ENCODE measurements around the gene RNF208.
"Not testable (repeated sequence)": the region's sequence is repeated elsewhere in the genome, so short reads cannot be mapped to it uniquely, and the experiment has no call there.

The RNF208 gene

GRCh38 chr9:137240318-137240840, 18.3 kb upstream of the RNF208 start:
- DNase-seq (ENCODE audit: low read depth): peak; percentile 68

DNA sequence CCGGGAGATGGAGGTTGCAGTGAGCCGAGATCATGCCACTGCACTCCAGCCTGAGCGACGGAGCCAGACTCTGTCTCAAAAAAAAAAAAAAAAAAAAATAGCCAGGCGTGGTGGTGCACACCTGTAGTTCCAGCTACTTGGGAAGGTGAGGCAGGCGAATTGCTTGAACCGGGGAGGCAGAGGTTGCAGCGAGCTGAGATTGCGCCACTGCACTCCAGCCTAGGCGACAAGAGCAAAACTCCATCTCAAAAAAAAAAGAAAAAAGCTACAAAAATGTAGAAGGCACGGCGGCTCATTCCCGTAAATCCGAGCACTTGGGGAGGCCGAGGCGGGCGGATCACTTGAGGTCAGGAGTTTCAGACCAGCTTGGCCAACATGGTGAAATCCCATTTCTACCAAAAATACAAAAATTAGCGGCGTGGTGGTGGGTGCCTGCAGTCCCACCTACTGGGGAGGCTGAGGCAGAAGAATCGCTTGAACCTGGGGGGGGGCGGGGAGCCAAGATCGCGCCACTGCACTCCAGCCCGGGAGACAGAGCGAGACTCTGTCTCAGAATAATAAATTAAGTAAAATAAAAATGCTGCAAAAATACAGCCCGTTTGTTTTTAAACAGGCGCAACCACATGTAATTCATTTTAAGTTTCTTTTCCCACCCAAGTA, 17.6 kb upstream of the RNF208 start:
- not testable (repeated sequence) for DNase-seq (ENCODE audit: low read depth)

DNA sequence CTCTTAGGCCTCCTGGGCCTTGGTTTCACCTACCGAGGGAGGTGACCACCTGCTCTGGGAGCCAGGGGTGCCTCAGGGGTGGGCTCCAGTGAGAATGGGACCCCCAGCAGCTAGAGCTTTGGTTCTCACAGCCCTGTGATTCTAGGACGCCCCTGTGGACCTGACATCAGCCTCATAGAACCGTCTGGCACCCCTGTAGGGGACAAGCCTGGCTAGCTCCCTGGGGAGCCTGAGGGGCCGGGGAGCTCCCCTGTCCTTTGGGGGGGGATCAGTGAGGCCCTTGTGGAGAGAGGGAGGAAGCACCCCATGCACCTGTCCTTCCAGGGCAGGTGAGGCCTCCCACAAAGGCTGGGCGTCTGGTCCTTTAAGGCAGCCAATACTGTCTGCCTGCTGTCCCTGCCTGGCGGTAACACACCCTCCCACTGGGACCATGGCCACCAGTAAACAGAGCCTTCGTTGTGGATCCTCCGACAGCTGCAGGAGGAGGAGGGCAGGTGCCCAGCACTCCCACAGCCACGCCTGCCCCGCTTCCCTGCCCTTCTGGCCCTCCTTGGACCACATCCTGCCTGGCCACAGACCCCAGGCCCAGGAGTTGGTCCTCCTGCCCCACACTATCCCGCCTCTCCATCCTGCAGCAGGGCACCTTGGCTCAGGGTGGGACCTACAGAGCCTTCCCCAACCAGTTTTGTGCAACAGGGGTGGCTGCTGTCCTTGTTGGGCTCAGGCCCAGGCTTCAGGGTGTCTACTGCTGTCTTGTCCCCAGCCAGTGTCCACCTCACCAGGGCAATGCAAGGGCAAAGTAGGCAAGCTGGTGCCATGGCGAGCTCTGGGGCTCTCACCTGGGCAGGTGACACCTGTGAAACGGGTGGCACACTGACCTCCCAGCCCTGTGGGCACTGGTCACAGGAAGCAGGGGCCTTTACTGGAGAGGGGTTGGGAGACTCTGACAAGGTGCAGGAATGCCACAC, 16.0 kb upstream of the RNF208 start:
- DNase-seq (ENCODE audit: low read depth): no peak

DNA sequence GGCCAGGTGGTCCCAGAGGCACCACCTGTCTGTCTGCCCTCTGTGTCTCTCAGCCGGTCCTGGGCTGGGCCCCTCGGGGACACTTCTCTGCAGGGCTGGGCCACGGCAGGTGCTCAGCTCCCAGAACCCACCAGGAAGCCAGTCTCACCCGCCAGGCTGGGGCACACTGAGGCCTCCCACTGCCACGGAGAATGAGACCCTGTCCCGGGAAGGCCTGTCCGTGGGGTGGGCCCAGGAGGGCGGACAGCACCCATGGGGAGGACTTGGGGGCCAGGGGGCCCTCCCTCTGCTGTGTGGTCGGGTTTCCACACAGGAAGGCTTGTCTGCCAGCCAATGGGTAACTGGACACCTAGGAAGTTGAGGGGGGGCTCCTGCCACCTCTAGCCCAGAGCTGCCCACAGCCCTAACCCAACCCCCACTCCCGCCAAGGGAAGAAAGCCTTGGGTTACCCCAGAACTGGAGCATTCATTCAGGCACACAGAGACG, 14.9 kb upstream of the RNF208 start:
- DNase-seq (ENCODE audit: low read depth): no peak

- DNase-seq (ENCODE audit: low read depth): peak; percentile 87
These were observed 14.3 kb upstream of the RNF208 start for GRCh38 chr9:137236238-137236935.

DNA sequence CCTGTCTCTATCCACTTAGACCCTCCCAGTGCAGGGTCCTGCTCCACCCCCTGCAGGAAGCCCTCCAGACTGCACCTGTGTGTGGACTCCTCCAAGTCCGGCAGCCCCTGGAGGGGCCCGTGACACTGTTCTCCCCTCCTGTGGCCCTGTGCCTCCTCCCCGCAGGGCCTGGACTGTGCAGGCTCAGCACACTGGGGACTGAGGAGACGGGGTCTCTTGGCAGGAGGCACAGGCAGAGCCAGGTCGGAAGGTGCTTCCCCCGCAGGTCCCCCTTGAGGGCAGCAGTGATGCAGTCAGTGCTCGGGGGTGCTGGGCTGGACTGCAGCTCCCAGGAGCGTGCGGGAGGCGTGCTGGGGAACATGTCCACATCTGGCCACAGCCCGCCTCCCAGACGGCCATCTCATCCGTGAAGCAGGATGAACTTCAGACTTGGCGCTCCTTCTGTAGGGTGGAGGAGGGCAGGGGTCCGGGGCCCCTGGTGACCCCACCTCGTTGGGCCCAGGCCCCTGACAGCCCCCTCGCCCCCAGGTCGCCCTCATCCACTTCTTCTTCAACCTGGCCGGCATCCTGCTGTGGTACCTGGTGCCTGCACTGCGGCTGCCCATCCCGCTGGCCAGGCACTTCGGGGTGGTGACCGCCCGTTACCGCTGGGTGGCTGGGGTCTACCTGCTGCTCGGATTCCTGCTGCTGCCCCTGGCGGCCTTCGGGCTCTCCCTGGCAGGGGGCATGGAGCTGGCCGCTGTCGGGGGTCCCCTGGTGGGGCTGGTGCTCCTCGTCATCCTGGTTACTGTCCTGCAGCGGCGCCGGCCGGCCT, 13.6 kb upstream of the RNF208 start:
- no peak for DNase-seq (ENCODE audit: low read depth)

DNA sequence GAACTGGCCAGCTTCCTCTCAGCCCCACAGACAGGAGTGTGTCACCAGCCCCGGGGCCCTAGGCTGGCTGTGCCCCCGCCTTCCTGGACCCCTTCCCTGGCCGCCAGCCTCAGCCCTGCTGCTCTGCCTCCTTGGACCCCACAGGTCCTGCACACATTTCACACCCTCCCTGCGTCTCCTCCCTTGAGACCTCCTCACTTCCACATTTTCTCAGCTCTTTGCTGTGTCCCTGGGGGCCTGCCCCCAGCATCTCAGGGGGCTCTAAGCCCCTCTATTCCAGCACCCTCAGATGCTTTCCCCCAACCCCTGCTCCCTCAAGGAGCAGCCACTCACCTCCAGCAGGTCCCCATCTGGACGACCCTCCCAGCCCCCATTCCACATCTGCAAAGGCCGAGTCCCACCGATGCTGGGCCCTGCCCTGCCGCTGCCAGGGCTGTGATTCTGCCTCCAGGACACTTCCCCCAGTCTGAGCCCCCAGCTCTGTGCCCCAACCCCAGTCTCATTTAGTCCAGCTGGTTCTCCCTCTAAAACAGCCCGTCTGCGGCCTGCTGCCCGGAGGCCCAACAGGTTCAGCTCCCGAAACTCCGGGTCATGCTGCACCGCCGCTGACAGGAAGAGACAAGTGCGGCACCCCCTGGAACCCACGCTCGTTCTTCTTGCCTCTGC, 12.9 kb upstream of the RNF208 start:
- no peak for DNase-seq (ENCODE audit: low read depth)

DNA sequence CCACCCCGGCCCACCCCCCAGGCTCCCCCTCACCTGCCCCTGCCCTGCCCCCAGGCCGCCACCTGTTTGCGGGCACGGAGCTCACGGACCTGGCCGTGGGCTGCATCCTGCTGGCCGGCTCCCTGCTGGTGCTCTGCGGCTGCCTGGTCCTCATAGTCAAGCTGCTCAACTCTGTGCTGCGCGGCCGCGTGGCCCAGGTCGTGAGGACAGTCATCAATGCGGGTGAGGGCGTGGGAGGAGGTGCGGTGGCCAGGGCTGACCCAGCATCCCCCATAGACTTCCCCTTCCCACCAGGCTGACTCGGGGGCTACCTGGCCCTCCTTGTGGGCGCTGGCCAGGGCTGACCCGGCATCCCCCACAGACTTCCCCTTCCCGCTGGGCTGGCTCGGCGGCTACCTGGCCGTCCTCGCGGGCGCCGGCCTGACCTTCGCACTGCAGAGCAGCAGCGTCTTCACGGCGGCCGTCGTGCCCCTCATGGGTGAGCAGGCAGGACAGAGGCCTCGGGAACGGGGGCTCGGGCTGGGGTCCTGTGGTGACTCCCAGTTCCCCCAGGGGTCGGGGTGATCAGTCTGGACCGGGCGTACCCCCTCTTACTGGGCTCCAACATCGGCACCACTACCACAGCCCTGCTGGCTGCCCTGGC, 12.1 kb upstream of the RNF208 start:
- no peak for DNase-seq (ENCODE audit: low read depth)

DNA sequence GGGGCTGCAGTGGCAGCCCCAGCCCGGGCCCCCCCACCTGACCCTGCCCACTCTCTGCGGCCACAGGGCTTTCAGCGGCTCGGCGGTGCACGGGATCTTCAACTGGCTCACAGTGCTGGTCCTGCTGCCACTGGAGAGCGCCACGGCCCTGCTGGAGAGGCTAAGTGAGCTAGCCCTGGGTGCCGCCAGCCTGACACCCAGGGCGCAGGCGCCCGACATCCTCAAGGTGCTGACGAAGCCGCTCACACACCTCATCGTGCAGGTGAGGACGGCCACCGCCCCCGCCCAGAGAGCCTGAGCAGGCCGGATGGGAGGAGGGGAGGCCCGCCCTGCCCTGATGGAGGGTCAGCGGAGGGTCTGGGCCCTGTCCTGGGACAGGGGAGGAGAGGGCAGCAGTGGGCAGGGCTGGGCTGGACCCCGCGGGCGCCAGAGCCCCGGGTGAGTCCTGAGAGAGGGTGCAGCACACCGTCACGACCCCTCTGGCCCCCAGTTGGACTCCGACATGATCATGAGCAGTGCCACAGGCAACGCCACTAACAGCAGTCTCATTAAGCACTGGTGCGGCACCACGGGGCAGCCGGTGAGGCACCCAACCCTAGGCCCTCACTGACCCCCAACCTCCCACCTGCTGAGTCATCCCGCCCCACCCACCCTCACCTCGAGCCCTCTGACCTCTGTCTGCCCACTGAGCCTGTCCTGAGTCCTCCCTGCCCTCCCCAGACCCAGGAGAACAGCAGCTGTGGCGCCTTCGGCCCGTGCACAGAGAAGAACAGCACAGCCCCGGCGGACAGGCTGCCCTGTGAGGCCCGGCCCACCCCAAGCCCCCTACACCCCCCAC, 11.3 kb upstream of the RNF208 start:
- no peak for DNase-seq (ENCODE audit: low read depth)

GRCh38 chr9:137232510-137232909, 10.5 kb upstream of the RNF208 start:
- no peak for DNase-seq (ENCODE audit: low read depth)

DNA sequence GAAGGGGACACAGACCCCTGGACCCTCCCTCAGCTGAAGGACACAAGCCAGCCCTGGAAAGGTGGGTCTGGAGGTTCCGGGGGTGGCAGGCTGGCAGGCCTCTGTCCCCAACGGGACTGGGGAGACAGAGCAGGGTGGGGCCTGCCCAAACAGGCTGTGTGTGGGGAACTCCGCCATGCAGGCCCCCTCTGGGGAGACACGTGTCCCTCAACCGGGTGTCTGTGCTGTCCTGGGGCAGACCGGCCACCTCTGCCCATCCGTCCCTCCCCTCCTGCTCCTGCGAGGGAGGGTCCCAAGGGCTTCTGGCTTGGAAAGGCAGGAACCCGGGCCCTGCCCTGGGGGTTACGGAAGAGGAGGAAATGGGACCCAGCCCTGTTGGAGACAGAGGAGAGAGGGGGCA, 10.1 kb upstream of the RNF208 start:
- DNase-seq (ENCODE audit: low read depth): no peak

DNA sequence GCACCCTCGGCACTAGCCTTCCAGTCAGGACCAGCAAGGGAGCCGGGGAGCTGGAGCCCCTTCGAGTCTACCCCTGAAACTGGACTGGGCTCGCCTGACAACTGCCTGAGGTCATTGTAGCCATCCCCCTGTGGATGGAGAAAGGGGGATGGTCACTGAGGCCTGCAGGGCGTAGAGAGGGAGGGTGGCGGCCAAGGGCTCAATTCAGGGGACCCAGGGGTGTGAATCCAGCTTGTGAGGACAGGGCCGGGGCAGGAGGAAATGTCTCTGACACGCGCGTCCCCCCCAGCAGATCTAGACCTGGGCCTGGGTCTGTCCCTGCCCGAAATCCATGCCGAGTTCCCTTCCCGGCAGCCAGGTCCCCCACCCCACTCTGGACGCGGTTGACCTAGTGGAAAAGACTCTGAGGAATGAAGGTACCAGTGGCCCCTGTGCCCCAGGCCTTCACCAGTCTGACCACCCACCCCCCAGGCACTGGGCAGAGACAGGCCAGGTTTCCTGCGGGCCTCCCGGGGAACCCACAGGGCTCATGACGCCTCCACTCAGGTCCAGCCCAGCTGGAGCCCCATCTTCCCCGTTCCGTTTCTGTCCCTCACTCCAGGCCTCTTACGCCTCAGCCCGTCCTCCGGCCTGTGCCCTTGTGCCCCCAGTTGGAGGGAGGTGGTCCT, 9.5 kb upstream of the RNF208 start:
- DNase-seq (ENCODE audit: low read depth): no peak

DNA sequence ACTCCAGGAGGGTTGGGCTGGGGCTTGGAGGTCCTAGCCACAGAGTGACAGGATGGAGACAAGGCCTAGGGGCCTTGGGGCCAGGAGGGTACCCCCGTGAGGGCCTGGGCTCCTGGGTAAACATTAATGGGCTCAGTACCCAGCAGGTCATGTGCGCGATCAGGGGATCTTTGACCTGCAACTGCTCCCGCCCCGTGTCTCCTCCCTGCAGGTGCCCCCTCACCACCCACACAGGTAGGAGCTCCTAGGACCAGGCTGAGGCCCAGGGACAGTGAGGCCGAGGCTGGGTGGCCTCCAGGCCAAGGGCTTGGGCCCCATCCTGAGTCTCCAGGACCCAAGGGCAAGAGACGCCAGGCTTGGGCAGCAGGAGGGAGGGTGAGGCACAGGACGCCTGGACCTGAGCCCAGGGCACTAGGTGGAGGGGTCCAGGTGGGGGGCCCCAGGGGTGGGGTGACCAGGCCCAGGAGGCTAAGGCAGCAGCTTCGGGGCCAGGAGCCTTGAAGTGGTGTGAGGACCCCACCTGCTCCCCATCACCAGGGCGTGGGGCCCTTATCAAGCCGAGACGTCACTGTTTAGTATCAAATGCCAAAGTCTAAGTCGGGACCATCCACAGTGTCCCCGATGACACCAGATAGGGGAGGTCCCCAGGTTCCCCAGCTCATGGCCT, 8.8 kb upstream of the RNF208 start, which contains the start of gene SLC34A3:
TSS of gene SLC34A3 (plus strand) at position 197 of the 667 bp plus-strand sequence. CDS start 802 bp downstream, outside the sequence.
- DNase-seq (ENCODE audit: low read depth): no peak

DNA sequence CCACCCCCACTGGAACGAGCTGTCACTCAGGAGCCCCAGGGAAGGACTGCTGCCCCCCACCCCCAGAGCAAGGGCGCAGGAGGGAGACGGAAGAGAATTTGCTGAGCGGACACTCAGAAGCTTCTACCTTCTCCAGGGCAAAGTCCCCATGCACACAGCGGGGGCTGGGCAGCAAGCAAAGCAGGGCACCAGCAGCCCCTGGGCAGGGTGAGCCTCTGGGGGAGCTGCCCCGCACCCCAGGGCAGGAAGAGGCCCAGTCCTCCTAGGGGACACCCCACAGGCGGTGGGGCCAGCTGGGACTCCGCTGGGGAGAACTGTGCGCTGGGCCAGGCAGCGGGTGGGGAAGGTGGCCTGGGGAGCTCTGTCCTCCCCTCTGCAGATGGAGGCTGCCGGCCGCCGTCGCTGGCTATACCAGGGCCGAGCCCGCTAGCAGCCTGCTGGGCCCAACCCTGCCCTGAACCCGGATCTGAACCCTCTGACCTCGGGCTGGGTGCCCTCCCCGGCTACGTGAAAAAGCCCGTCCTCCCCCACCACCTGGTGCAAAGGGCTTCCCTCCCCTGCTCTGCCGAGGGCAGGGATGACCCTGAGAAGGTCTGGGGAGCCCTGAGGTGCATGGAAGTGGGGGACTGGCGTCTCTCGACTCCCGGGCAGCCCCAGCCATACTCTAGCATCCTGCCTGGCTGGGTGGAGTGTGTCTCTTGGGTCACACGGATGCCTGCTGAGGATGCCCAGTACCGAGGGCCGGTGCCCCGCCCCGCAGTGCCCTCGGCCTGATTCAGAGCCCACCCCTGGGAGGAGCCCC, 8.1 kb upstream of the RNF208 start:
- no peak for DNase-seq (ENCODE audit: low read depth)

DNA sequence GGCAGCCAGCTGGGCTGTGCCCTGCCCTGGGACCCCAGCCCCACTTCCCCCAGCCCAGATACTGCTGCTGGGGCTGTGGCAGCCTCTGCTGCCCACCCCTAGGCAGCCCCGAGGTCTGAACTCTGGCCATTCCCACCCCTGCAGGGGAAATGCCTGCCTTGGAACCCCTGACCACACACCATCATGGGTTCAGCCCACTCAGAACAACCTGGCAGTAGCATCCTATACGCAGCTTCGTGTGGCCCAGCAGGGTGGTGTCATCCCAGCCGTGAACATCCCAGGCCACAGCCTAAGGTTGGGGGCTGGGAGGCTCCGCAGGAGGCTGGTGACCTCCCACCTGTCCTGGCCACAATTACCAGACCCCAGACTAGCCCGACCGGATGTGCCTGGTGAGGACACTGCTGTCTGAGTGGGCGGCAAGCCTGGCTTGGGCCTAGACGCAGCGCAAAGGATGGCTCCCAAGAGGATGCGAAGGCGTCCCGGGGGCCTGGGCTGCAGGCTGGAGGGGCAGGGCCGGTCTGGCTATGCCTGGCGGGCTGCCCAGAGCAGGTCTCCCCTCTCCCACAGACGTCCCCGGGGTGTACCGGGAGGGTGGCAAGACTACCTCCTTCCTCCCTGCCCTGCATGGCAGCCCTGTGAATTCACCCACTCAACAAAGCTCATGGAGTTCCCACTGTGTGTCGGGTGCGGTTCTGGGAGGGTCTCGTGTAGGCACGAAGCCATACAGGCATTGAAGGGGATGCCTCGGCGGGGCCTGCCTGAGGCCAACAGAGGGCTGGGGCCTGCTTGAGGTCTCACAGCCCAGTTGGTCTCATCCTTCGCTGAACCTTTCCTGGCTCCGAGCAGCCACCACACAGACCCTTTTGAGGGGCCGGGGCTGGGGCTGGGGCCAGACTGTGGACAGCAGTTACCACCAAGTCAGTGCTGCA, 7.2 kb upstream of the RNF208 start:
- no peak for DNase-seq (ENCODE audit: low read depth)

- DNase-seq (ENCODE audit: low read depth): no peak
These were observed 6.5 kb upstream of the RNF208 start for GRCh38 chr9:137228506-137228967.

Data from stimulated activated CD8-positive, alpha-beta memory T cell treated with anti-CD3 and anti-CD28 coated beads, Interleukin-4, amount 100 ng/mL, for 24 hours (primary cell).